Measurements from ENCODE around the gene EMSY.
"Not testable (repeated sequence)": the region's sequence is repeated elsewhere in the genome, so short reads cannot be mapped to it uniquely, and the experiment has no call there.

EMSY gene

DNA sequence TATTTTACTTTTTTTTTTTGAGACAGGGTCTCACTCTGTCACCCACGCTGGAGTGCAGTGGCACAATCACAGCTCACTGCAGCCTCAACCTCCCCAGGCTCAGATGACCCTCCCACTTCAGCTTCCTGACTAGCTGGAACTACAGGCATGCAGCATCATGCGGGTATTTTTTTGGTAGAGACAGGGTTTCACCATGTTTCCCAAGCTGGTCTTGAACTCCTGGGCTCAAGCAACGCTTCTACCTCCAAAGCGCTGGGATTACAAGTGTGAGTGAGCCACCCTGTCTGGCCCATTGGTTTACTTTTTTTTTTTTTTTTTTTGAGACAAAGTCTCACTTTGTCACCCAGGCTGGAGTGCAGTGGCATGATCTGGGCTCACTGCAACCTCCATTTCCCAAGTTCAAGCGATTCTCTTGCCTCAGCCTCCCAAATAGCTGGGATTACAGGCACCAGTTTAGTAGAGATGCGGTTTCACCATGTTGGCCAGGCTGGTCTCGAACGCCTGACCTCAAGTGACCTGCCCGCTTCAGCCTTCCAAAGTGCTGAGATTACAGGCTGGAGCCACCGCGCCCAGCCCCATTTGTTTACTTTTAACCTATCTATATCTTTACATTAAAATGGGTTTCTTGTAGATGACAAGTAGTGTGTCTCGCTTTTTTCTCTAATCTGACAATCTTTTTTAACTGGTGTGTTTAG, 127.5 kb downstream of the EMSY start:
- not testable (repeated sequence) for DNase-seq

DNA sequence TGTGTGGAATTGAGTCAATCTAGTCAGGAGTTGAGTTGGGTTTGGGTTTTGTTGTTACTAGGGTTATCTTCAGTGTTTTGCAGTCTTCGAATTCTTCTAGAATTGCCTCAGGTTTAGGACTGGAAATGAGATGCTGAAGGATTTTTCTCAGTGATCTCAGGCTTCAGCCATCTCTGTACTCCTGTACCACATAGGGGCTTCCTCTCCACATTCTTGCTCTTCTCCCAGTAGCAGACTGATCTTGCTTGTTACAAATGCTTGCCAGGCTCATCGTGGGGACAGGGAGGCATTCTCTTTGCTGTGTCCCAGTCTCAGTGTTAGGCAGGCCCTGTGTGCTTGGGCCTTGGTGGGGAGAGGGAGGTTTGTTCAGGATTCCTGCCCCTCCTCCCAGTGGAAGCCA, 129.6 kb downstream of the EMSY start:
- DNase-seq, result no peak

DNA sequence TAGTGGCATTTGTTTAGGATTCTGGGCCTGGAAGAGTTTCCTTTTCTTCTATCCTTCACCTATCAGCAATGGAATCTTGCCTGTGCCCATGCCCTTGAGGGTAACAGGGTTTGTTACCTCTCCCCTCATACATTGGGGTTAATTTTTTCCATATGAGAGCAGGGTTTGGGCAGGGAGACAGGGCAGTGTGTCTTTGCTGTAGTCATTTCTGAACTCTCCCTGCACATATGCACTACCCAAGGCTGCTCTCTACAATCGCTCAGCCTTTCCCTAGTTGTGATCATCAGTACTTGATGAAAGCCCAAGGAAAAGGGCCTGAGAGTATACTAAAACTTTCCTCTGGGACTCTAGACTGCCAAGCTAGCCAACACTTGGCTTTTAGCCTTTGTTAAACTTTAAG, 130.1 kb downstream of the EMSY start:
- DNase-seq, result no peak

DNA sequence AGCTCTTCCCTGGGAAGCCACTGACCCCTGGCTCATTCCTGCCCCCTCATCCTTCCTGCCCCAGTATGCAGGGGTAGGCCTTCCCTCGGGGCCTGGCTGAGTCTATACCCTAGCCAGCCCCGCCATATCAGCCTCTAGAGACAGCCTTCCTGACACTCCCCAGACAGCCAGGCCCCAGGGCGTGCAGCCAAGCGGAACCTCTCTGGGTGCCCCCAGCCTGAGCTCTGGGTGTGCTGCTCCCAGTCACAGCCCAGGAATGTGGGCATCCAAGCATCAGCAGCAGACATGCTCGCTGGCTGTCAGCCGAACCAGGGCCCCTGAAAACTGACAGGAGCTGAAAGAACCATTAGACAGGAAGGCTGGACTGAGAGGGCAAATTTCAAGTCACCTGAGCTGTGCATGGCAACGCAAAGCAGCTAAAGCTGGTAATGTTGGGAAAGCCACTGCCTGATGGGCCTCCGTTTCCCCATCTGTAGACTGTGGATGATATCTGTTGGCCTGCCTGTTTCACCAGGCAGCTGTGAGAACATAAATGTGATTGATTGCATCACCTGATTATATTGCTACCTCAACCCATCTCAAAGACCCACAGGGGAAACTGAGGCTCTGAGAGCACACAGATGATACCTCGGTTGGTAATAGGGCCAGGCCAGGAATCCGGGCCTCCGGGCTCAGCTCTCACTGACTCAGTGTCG, 132.6 kb downstream of the EMSY start:
- DNase-seq, result no peak

DNA sequence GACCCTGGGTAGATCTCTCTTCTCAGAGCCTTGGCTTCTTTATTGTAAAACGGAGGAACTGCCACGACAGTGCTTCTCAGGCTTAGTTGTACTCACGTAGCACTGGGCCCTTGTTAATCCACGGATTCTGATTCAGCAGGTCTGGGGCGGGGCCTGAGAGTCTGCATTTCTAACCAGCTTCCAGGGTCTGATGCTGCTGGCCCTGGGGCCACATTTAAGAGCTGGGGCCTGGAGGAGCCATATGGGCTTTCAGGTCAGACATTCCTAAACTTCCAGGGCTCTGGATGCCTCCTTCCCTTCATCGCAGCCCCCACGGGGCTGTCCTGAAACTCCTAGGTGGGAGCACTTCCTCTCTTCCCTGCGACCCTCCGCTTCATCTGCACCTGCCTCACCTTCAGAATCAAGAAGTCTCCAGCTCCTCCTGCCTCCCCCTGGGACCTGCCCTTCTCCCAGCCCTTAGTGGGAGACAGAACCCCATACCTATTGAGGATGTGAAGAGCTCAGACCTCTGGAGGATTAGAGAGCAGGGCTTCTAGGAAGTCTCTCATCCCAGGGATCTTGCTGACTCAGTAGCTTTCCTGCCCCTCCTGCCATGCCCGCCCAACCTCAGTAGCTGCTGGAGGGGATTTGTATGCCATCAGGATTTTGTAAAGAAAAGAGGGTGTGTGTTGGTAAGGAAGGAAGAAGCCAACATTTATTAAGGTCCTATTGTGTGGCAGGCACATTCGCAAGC, 133.3 kb downstream of the EMSY start:
- no peak for DNase-seq

DNA sequence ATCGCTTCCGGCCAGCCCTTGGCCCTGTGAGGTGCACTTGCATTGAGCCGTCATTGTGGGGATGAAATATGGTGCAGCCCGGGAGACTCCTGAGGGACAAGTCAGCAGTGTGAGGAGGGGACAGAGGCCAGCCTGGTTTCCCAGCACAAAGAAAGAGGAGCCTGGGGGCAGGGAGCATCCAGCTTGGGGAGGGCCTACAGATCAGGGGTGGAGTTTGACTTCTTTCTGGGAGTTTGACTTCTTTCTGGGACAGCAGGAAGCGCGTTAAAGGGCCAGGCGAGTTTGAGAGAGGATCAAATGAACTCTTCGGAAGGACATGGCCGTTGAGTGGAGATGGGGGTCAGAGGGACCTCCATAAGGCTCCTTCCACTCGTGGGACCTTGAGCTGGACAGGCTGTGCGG, 133.8 kb downstream of the EMSY start:
- DNase-seq, result no peak

DNA sequence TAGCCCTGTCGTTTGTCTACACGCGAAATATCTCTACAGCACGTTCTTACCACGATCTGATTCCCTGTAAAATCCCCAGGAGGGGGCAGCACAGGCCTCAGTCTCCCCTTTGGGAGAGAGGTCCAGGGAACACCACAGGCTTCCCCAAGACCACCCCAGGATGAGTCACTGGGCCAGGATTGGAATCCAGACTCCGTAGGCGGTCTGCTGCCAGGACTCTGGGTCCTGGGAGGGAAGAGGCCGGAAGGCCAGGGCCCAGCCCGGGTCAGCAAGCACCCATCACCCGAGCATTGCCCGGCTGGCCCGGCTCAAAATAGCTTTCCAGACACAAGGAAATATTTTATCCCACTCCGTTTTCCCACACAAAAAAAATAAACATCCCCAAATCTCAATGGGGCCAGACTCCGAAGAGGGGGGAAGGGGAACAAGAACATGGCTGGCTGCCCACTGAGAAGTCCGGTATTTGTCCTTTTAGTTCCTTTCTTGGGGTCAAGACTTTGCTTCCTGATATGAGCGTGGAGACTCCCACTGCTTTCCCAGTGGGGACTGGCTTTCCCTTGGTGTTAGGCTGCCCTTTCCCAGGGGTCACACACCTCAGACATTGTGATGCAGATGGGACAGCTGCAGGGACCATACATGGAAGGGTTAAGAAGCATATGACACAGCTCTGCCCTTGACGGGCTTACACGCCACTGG, 134.4 kb downstream of the EMSY start:
- no peak for DNase-seq

DNA sequence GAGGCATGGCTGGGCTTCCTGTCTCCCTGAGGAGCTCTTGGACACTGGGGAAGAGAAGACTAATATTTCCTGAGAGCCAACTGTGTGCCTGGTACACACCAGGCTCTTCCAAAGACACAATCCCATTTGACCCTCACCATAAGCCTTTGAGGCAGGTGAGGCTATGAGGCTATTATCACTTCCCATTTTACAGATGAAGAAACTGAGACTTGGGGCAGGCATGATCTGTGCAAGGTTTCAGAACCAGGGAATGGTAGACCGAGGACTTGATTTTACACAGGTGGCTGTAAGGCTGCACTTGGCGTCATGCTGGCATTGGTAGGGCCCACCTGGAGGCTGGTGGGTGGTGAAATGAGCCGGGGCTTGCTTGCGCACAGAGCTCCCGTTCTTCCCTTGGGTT, 134.9 kb downstream of the EMSY start:
- no peak for DNase-seq

DNA sequence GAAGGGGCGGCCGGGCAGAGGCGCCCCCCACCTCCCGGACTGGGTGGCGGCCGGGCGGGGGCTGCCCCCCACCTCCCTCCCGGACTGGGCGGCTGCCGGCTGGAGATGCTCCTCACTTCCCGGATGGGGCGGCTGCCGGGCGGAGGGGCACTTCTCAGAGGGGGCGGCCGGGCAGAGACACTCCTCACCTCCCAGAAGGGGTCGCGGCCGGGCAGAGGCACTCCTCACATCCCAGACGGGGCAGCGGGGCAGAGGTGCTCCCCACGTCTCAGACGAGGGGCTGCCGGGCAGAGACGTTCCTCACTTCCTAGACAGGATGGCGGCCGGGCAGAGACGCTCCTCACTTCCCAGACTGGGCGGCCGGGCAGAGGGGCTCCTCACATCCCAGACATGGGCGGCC, 137.7 kb downstream of the EMSY start:
- not testable (repeated sequence) for DNase-seq

DNA sequence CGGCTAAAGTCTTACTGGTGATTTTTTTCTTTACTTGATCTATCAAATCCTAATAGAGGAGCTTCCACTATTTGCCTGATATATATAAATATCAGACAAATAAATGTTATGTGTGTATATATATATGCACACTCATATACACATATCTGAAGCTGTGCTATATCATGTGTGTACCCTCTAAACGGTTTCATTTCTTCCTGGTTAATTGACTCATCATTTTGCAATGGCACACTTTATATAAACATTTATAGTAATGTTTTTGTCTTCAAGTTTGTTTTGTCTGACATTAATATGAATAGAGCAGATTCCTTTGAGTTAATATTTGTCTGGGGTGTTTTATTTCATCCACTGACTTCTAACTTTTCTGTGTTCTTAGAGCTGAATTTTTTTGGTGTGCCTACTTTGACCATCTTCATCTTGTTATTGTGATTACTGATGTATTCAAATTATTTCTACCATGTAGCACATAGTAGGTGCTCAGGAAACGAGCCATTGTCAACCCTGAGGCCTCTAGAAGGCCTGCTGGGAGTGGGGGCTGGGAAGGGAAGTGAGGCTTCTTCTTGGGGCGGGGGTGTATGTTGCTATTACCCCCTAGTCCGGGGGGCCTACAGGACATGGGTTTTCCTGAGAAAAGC, 143.1 kb downstream of the EMSY start:
- DNase-seq, result no peak

DNA sequence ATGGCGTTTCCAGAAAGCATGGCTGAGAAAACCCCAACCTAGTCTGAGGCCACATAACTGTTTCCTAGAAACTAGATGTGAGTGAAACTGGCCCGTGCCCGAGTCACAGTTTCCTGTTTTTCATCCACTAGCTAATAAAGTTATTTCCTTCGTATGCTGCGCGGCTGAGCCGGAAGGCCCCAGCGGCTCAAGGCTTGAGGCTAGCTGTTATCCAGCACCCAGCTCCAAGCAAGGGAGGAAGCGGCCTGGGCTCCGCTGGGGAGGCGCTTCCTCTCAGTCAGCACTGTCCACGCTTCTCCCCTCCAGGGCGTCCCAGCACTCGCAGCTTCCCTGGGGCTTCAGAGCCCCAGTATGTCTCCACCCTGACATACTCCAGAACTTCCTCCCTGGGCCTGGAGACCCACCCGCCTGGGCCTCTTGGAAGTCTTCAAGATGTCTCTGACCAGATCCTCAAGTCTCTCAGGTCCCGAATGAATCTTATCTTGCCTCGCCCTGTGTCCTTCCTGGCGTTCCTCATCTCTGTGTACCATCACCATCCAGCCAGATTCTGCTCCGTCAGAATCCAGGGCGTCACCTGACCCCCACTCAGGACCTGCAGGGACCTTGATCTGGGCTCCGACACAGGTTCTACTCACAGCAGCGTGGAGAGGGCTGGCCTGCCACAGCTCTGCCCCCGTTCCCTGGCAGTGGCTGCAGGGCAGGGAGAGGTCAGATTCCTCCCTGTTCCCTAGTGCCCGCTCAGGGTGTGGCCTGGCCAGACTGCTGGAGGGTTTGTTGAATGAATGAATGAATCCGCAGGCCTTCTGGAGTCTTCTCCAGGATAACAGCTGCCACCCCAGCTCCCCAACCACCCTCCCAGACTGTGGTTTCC, 143.9 kb downstream of the EMSY start:
- peak; percentile 33 to 35 for DNase-seq

DNA sequence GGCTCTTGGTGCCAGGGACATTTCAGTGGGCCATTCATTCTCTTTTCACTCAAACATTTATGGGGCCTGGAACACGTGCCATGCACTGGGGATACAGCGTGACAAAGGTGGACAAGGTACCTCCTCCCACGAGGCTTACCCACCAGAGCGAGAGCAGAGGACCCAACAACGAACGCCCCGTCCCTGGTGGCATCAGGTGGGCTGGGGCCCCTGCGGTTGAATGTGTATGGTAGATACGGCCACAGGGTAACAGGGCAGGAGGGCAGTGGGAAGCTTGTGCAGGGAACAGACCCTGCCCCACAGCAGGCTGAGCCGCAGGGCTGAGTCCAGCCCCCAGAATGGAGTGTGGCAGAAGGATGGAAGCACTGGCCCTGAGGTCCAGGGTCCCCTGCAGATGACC, 144.7 kb downstream of the EMSY start:
- DNase-seq, result no peak

DNA sequence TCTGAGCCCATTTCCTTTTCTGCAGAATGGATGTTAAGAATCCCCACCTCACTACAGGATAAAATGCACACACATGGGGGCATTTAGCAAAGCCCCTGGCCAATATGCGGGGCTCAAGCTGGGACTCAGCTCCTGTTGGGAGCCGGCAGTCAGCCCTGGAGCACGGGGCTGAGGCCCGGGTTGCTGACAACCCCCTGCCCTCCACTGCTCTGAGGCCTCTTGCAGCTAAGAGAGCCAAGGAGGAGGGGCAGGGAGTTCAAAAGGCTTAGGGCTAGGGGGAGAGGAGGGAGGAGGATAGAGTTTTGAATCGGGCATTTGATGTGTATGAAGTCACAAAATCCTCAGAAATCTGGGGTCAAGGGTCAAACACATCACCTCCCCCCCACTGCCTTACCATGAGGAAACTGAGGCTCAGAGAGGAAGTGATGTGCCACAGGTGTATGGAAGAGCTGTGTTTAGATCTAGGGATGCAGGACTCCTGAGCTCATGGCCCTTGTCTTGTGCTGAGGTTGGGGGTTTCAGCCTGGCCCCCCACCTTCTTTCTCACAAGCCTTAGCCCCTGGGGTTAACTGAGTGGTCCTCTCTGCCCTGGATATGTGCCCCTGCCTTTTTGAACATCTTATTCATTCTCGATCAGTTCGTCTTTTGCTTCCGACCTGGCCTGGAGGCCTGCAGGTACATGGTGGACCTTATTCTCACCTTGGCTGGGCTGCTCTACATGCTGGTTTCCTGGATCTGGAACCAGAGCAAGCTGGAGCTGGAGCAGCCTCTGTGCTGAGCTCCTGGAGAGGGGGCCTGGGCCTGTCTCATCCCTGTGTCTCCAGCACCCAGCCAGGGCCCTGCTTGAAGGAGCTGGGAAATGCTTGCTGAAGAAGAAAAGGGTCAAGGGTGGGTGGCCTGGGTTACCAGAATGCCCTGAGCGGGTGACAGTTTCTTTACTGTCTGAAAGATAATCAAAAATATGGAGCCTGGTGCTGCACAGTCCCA, 145.4 kb downstream of the EMSY start:
- DNase-seq, result no peak

DNA sequence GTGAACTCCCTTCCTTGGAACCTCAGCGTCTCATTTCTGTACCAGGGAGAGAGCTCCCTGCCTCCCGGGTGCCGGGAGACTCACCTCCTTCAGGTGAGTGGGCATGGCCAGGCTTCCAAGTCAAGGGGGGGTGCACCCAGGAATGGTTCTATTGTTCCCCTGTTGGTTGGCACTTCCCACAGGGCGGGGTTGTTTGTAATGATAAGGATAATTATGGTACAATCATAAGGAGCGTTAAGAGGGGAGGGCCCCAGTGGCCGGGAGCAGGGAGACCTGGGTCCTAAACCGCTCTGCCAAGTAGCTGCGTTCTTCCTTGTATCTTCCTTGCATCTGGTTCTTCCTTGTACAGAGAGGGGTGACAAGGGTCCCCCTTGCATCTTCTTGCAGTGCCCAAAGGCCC, 146.6 kb downstream of the EMSY start:
- DNase-seq, result no peak

DNA sequence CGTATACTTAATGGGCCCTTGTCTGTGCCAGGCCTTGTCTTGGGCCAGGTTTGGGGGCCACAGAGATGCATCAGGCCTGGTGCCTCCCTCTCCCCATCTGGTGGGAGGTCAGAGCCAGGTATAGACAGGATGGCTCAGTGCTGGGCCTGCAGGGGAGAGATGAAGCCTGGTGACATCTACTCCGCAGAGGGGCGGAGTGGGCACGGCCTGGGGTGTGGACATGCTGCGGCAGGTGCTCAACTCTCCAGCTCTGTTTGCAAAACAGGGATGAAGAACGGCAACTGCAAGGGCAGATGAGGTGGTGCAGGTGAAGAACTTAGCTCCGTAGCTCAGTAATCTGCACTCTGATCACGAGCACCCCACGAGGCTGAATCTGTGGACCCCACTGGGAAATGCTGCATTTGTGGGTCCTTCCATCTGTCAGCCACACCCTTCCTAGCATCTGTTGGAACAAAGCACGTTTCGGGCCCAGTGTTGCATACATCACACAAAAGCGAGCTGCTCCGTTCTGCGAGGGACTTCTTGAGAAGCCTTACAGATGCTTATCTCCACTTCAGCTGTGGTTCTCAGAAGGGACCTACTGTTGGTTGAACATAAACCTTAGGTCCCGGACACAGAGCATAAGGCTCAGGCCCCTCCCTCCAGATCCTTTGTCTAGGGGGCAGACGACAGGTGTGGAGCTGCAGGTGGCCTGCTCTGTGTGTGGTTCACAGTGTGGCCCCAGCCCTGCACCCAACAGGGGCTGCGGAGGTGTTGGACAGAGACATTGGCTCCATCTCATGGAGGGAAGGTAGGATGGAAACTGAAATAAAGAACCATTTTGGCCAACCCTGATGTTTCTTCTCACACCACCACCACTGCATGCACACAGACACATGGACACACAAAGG, 147.5 kb downstream of the EMSY start:
- no peak for DNase-seq

DNA sequence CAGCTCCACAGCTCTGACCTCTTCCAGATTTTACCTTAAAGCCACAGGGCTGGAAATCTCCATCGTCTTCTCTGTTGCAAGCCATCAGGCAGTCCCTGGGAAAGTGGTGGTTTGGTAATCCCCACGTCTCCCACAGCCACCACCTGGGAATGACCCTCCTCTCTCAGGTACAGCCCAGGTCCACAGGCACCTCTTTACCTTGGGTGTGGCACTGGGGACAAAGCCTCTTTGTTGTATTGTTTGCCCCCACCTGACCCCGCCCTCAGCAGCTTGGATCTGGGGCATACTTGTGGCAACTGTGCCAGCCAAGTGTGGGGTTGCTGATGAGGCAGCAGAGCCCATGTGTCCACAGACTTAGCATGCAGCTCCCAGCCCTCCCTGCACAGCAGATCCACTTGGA, 148.1 kb downstream of the EMSY start:
- DNase-seq, result no peak

DNA sequence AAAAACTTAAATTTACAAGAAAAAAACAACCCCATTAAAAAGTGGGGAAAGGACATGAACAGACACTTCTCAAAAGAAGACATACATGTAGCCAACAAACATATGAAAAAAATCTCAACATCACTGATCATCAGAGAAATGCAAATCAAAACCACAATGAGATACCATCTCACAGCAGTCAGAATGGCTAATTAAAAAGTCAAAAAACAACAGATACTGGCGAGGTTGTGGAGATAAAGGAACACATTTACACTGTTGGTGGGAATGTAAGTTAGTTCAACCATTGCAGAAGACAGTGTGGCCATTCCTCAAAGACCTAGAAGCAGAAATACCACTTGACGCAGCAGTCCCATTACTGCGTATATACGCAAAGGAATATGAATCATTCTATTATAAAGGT, 150.3 kb downstream of the EMSY start:
- DNase-seq, result not testable (repeated sequence)

DNA sequence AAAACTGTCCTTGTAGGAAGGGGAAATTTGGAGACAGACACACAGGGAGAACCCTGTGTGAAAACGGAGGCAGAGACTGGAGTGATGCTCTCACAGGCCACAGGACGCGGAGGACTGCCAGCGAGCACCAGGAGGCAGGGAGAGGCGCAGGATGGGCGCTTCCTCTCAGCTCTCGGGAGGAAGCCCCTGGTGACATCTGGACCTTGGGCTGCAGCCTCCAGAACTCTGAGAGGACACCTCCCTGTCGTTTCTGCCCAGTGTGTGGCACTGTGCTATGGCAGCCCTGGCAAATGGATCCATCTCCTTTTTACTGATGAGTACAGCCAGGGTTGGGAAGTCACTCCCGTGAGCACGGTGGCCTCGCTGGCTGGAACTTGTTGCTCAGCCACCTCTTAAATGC, 151.8 kb downstream of the EMSY start:
- DNase-seq, result no peak

Data from stimulated activated CD4-positive, alpha-beta T cell treated with anti-CD3 and anti-CD28 coated beads, Interleukin-4, amount 100 ng/mL, for 4 hours (primary cell).